ENCODE measurements around the gene FKBP1A.
A peak's percentile ranks its signal among the peaks of the same experiment; 100 is the strongest.
"Not testable (repeated sequence)": the region's sequence is repeated elsewhere in the genome, so short reads cannot be mapped to it uniquely, and the experiment has no call there.

The FKBP1A gene

DNA sequence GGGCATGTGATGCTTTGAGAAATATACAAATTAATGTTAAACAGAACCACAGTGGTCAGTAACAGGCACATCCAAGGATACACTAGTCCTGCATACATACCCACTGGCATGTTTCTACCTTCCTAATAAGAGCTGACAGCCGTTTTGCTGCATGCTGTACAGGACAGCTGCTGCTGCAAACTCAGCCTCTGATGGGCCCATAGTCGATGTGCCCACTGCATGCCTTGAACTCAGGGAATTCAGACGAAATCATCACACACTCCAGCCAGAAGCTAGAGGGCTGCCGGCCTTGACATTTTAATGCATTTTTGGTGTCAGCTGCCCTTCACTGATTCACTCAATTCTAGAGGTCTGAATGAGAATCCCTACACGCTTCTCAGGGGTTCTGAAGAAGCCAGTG is 29.3 kb downstream of the FKBP1A start:
- DNase-seq (ENCODE audit: low spot score), result no peak

DNA sequence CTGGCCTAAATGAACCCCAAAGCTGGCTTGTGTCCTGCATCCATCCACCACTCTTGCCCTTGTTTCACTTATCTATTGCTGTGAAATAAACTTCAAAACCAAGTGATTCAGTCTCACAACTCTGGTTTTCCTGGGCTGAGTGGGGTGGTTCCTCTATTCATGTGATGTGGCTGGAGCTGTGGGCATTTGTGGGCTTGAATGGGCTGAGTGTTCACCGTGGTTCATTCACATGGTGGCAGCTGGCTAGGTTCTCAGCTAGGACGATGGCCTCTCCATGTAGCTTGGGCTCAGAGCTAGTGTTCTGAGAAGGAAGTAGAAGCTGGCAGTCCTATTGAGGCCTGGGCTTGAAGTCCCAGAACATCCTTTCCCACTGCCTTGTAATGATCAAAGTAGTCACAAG is 30.4 kb downstream of the FKBP1A start:
- DNase-seq (ENCODE audit: low spot score), result no peak

DNA sequence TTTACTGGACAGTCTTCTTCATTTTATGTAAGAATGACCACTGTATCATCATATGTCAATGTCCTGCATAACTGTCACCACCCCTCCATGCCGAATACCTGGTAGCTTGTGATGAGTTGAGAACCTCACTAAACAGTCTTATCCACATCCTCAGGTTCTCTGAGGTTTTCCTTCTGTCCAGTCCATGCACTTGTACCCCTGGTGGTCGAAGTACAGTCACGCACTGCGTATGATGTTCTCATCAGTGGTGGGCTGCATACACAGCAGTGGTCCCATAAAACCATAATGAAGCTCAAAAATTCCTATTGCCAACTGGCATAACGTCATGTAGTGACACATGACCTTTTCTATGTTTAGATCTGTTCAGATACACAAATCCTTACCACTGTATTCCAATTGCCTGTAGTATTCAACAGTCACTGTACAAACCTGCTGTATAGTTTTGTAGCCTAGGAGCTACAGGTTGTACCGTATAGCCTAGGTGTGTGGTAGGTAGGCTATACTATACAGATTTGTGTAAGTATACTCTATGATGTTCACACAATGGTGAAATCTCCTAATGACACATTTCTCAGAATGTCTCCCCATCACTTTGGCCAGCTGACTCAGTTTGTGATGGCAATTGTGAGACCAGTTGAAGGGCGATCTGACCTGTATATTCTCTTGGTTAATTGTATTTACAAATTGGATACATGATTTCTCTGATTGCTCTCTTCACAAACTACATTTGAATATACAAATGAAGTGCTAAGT is 32.6 kb downstream of the FKBP1A start:
- DNase-seq (ENCODE audit: low spot score), result peak; percentile 42

DNA sequence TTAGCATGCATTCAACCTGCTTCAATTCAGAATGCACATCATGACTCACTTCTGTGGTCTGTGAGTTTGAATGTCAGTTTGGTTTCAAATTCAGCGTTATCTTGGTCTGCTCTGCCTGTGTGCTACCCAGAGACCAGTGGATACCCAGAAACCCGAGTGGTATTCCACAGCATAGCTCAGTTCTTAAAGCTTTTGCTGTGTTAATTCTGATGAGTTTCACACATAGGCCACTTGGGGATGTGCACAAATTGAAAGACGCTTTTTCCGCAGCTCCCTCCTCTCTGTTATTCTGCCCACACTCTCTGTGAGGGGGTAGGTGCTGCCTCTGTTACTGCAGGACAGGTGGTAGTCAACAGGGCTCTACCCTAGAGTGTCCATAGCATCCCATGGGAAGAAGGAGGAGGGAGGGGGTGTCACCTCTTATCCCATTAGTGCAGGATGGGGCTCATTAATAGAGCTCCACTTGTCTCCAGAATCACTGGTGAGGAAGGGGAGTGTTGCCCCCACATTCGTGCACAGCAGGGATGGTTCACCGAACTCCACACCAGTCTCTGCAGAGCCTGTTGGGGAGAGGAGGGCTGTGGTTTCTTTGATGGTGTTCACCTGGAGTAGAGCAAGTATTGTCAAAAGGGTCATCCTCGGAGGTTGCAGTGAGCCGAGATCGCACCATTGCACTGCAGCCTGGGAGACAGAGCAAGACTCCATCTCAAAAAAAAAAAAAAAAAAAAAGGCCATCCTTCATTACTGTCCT is 34.8 kb downstream of the FKBP1A start:
- DNase-seq (ENCODE audit: low spot score), result peak; percentile 90

DNA sequence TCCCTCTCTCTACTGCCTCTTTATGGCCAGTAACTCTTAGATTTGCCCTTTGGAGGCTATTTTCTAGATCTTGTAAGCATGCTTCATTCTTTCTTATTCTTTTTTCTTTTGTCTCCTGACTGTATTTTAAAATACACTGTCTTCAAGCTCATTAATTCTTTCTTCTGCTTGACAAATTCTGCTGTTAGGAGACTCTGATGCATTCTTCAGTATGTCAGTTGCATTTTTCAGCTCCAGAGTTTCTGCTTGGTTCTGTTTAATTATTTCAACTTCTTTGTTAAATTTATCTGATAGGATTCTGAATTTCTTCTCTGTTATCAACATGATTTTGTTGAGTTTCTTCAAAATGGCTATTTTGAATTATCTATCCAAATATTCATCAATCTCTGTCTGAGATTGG is 38.9 kb downstream of the FKBP1A start:
- no peak for DNase-seq (ENCODE audit: low spot score)

DNA sequence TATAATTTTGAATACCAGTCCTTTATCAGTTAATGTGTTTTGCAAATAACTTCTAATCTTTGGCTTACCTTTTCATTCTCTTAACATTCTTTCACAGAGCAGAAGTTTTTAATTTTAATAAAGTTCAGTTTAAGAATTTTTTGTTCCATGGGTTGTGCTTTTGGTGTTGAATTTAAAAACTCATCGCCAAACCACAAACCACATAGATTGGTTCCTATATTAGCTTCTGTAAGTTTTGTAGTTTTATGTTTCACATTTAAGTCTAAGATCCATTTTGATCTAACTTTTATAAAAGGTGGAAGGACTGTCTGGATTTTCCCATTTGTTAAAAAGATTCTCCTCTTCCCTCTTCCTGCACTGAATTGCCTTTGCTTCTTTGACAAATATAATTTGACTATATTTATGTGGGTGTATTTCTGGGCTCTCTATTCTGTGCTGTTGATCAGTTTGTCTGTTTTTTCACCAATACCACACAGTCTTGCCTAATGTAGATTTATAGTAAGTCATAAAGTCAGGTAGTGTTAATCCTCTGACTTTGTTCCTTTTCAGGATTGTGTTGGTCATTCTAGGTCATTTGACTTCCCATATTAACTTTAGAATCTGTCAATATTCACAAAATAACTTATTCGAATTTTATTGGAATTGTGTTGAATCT is 46.4 kb downstream of the FKBP1A start:
- DNase-seq (ENCODE audit: low spot score), result no peak

DNA sequence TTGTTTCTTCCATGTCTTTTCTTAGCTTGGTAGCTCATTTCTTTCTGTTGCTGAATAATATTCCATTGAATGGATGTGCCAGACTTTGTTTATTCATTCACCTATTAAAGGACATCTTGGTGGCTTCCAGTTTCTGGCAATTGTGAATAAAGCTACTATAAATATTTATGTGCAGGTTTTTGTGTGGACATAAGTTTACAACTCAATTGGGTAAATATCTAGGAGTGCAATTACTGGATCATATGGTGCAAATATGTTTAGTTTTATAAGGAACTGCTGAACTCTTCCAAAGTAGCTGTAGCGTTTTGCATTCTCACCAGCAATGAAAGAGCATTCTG is 47.1 kb downstream of the FKBP1A start:
- DNase-seq (ENCODE audit: low spot score), result no peak

DNA sequence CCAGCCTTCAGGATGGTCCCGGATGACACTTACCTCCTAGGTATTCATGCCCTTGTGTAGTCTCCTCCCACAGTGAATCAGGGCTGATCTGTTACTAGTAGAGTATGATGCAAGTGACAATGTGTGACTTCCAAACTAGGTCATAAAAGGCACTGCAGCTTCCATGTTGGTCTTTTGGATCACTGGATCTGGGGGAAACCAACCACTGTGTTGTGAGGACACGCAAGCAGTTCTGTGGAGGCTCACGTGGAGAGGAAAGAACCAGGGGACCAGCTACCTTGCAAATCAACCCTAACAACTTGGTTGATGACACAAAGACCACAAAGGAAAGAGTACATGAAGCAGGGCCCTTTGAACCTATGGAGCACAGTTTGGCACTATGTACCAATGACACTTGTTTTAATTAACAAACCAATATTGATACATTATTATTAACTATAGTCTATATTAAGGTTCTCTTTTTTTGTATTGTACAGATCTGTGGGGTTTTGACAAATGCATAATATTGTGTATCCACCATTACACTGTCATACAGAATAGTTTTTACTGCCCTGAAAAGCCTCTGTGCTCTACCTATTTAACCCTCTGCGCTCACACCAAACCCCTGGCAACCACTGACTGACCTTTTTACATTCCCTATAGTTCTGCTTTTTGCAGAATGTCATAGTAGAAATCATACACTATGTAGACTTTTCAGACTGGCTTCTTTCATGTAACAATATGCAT is 47.7 kb downstream of the FKBP1A start:
- DNase-seq (ENCODE audit: low spot score), result no peak

DNA sequence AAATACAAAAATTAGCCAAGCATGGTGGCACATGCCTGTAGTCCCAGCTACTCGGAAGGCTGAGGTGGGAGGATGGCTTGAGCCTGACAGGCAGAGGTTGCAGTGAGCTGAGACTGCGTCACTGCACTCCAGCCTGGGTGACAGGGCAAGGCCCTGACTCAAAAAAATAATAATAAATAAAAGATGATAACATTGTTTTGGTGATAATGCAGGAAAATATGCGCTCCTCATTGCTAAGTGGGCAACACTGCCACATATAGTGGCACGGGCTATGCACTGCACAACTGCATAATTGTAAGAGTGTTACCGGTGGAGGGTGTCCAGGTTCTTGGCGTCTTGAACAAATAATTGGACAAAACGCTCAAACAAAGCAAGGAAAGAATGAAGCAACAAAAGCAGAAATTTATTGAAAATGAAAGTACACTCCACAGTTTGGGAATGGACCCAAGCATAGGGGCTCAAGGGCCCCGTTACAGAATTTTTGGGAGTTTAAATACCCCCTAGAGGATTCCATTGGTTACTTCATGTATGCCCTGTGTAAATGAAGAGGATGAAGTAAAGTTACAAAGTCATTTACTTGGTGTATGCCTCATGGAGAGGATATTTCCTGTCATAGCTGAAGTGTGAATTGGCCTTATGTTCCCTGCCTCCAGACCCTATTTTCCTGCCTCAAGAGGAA is 49.3 kb downstream of the FKBP1A start:
- DNase-seq (ENCODE audit: low spot score), result not testable (repeated sequence)

DNA sequence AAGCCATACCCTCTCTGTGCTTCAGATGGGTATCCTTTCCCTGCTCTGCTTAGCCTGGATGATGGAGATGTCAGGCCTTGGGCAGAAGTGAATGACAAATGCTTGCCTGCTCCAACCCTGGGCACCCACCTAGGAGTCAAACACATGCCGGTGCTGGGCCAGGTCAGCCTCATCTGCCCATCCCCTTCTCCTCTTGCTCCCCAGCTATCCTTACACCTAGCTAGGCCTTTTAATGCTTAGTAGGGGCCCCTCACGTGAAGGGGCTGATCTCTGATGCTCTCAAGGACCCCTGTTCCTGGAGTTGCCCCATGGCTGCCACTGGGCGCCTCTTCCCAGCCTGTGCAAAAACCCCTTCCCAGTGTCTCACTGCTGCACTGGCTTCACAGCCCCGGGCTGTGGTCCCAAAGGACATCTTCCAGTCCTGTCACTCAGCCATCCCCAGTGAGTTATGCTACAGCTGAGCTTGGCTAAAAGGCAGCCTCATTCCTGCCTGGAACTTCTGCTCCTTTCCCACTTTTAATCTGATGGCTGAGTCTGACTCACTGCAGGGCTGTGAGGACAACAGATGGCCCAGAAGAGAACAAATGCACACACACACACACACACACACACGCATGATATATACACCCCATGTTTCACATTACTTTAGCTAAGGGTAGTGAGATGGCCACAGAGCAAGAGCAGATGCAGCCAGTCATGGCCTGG is 51.1 kb downstream of the FKBP1A start:
- no peak for DNase-seq (ENCODE audit: low spot score)

DNA sequence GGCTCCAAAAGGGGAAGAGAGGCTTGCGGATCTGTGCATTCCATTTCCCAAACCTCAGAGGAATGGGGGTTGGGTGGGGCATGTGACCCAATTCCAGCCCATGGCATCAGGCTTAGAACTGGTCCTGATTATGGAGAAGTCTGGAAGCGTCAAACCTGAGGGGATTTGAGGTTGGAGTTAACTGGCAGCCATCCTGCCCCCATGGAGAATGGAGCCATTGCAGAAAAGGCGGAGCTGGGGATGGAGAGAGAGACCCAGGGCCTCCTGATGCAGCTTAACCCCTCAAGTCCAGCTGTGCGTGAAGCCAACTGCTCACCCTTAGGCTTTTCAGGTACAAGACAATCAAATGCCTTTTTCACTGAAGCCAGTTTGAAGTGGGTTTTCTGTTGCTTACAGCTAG is 54.1 kb downstream of the FKBP1A start:
- no peak for DNase-seq (ENCODE audit: low spot score)

DNA sequence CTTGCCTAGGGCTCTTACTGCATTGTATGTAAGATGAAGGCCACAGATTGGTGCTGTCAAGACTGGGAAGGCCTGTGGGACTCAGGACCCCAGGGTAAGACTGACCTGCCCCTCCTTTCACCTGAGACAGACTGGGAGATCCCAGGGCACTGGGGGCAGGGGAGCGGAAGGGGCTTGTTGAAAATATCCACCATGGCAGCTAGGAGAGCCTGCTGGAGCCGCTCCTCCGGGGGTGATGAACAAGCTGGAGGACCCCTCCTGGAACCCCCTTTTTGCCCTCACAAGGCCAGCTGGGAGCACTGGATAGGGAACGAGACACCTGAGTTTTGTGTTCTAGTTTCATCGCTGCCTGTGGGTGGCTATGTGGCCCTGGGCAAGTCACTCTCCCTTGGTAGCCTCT is 54.8 kb downstream of the FKBP1A start:
- no peak for DNase-seq (ENCODE audit: low spot score)

DNA sequence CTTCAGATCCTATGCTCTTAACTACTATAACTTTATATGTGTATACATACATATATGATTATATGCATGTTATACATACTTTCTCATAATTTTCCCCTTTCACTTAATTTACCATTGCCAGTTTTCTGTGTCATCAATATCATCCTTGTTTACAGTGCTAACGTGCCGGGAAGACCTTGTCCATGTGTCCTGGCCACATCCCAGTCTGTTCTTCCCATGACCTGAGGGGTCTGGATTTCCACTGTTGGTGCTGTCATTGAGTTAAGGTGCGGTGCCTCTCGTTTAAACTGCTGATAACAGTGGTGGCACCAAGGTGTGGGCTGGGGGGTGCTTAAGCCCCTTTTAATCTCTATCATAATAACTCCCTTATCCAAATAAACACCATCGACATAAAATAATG is 55.4 kb downstream of the FKBP1A start:
- DNase-seq (ENCODE audit: low spot score), result no peak

DNA sequence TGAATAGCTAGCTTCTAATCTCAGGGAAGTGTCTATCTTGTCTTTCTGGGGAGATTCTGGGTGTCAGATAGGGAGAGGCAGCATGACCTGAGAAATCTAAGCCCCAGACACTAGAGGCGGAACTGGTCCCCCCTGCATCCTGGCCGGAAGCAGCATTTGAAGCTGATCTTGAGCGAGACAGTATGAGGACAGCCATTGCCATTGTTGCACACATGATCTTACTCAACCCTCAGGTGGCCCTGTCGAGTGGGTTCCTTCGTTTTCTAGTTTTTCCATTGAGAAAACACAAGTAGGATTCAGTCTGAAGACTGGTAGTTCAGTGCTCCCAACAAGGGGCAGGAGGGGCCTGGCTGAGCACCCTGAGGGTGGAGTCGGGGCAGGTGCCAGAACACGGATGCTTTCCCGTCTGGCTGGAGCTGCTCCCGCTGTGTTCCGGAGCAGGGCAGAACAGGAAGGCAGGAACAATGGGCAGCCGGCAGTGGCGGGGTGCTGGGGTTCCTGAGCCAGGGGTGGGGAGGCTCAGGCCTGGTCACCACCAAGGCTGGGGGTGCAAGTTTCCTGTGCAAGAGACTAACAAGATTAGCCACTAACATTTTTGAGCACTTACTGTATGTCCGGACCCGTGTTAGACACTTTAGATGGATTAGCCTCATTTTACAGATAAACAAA is 56.0 kb downstream of the FKBP1A start:
- no peak for DNase-seq (ENCODE audit: low spot score)

DNA sequence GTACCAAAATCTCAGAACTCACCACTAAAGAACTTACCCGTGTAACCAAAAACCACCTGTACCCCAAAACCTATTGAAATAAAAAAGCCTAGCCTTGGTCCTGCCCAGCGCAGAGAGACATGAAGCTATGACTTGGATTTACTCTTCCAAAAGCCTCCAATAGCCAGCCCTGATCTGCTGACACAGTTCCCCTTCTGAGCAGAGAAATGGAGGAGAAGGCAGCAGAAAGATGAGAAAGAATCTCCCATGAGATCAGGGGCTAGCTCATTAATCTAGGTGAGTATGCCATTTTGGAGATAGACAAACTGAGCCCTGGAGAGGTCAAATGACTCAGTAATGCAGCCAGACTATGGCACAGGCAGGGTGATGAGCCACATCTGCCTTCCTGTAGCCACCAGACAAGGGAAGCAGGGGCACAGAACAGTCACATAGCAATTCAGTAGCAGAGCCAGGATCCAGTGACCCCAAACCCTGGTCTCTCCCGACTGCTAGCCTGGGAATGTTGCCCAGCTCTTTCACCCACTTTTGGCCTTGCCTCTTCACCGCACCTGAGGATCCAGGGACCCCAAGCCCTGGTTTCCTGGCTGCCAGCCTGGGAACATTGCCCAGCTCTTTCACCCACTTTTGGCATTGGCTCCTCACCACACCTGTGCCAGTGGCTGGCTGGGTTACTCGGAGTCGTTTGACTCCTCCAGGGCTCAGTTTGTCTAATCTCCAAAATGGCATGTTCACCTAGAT is 56.7 kb downstream of the FKBP1A start:
- DNase-seq (ENCODE audit: low spot score), result no peak

DNA sequence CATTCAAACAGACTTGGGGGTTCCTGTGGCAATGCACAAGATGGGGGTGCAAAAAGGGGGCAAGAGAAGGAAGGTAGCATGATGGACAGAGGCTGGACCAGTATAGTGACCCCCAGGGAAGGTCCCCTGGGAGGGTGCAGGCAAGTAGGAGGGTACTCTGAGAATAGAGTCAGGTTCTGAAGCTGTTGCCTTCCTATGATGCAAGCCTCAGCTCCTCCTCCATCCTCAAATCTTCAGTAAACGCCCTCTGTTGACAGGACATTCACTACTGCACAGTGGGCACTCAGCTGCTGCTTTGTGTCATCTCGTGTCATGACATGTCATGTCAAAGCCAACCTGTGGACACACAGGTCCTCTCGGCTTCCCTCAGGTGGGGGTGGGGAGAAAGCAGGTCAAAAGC is 58.1 kb downstream of the FKBP1A start:
- no peak for DNase-seq (ENCODE audit: low spot score)

DNA sequence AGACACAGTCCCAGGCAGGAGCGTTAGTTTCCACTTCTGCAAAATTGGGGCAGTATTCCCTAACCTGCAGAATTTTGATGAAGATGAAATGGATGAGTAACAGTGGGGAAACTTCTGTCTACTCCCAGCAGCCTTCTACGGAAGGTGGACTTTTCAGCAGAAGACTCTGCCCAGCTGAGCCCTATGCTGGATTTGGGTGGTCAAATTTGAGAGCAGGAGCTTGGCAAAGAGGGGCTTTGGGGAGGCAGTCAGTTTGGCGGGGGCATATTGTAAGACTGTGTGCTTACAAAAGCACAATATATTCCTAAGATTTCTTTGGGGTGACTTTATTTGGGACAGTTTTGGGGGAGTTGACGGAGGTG is 58.5 kb downstream of the FKBP1A start:
- no peak for DNase-seq (ENCODE audit: low spot score)

DNA sequence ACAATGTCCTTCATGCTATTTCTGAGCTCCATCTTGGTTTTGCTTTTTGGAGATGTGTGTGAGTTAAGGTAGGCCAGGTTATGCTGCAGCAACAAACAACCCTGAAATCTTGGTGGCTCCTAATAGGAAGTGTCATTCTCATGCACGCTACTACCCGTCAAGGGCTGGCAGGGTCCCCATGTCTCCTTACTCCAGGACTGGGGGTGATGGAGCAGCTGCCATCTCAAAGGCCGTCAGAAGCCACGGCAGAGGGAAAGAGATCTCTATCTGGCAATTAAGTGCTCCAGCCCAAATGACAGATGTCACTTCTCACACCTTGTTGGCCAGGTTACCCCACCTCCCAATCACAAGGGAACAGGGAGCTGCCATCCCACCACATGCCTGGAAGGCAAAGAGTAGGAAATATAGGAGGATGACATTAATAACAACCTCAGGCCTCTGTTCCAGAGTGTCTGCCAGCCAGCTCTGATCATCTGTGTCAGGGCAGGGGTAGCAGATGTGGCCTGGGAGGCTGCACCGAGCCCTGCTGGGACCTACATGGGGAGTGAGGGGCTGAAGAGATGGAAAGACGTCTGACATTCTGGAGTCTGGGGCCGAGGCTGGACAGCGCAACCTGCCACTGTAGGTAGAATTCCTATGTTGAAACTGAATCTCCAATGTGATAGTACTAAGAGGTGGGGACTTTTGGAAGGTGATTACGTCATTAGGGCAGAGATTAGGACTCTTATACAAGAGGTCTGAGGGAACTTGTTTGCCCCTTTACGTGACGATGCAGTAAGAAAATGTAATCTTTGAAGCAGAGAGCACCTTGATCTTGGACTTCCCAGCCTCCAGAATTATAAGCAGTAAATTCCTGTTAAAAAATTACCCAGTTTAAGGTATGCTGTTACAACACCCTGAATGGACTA is 59.1 kb downstream of the FKBP1A start:
- DNase-seq (ENCODE audit: low spot score), result no peak

DNA sequence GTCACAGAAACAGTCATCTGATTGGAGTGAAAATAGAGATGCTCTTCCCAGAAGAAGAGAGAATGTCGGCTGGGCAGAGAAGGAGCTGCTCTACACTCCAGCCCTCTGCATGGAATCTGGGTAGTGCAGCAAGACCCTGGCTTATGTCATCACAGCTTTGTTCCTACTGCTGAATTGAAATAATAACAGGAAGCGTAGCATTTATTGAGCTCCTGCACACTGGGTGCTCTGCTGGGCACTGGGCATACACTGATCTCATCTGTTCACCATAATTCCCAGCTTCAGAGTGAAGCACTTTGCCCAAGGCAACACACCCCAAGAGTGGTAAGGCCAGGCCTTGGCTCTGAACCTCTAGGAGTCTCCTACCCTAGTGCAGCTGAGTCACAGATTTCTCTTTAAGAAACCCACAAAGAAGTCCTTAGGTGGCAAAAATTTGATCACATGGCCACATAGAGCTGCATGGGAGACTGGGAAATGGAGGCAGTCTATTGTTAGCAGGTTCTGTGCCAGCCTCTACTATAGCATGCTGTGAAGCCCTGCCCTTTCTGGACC is 60.0 kb downstream of the FKBP1A start:
- no peak for DNase-seq (ENCODE audit: low spot score)
